B cell (primary cell): Measurements from ENCODE around the gene KIF23.

Source experiments
- EZH2 ChIP-seq: IDR thresholded peaks from 2 replicates; pipeline ENCODE4 v1.6.1; 2012; ENCODE audit warnings: borderline replicate concordance, low read depth, mild to moderate bottlenecking, moderate library complexity, low read length; ENCODE audit not compliant: insufficient read depth, poor library complexity, severe bottlenecking
- TF ChIP-seq, protein P1 (sequence below): fragments of 200-600 bp; IDR thresholded peaks from one replicate; pipeline ENCODE4 v1.8.0; 2022; ENCODE audit warnings: antibody characterized with exemption, mild to moderate bottlenecking

DNA sequence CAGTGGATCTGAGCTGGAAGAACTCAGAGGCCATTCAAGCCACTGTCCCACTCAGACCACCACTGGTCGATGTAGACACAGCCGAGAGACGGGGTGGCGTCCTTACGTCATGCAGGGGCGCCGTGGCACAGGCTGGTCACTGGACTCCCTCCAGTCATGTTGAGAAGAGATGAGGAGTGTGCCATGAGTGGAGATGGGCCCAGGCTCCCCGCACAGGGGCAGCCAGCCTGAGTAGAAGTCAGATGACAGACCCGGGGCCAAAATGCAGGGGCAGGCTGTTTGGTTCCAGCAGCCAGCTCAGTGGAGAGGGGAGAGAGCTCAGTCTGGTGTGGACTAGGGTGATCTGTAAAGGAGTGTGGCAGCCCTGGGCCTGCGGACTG lies 33.4 kb upstream of the KIF23 start:
- TF ChIP-seq, protein P1, sequence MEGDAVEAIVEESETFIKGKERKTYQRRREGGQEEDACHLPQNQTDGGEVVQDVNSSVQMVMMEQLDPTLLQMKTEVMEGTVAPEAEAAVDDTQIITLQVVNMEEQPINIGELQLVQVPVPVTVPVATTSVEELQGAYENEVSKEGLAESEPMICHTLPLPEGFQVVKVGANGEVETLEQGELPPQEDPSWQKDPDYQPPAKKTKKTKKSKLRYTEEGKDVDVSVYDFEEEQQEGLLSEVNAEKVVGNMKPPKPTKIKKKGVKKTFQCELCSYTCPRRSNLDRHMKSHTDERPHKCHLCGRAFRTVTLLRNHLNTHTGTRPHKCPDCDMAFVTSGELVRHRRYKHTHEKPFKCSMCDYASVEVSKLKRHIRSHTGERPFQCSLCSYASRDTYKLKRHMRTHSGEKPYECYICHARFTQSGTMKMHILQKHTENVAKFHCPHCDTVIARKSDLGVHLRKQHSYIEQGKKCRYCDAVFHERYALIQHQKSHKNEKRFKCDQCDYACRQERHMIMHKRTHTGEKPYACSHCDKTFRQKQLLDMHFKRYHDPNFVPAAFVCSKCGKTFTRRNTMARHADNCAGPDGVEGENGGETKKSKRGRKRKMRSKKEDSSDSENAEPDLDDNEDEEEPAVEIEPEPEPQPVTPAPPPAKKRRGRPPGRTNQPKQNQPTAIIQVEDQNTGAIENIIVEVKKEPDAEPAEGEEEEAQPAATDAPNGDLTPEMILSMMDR, result no peak
- TF ChIP-seq EZH2, result no peak
